Mucosa of descending colon (tissue), 3 donors: ENCODE results near the gene CACNA2D3. TPM values are rescaled to one million over a fixed set of nuclear protein-coding genes. Genes with fewer than 3 reads are reported as not detected.

Experiments used
- ATAC-seq: fragments of 200-7000 bp; cut with Tn5 transposase; one replicate; pipeline ENCODE4 v1.9.1; 2020; ENCODE audit warnings: mild to moderate bottlenecking, moderate library complexity
- DNase-seq, 3 donors: peaks; one replicate each; pipeline ENCODE4 v3.0.0-alpha.2; 2020
- H3K36me3 ChIP-seq: fragments of 200-600 bp; one replicate; pipeline ENCODE4 v1.8.0; 2021; ENCODE audit warnings: low read depth, mild to moderate bottlenecking
- H3K4me1 ChIP-seq: fragments of 200-600 bp; one replicate; pipeline ENCODE4 v1.8.0; 2021; ENCODE audit warnings: low read depth, mild to moderate bottlenecking
- H3K4me3 ChIP-seq: fragments of 200-600 bp; one replicate; pipeline ENCODE4 v1.8.0; 2021; ENCODE audit warnings: mild to moderate bottlenecking
- H3K9me3 ChIP-seq: fragments of 200-600 bp; one replicate; pipeline ENCODE4 v1.8.0; 2021; ENCODE audit warnings: mild to moderate bottlenecking
- intact Hi-C, 2 donors: fragments of 100-400 bp; cut with DNase I in 1 of 2; cut with micrococcal nuclease in 1 of 2; formaldehyde crosslinking; loops; one replicate each; pipeline versions ENCODE4 v1.11.0 to v1.11.1; 2022; cut with DNase I, micrococcal nuclease
- total RNA-seq, 3 donors: library from RNA; stranded (reverse); fragmentation: NEBNext Ultra II Directional in 2 of 3; extraction: Animal tissue kit (Norgen Biotek cat#: 25700) in 2 of 3; gene quantifications; one replicate each; pipeline versions ENCODE4 v1.2.1 to v1.2.4, GENCODE V29; 2021 to 2023
- TF ChIP-seq, protein P1 (sequence below): fragments of 200-600 bp; IDR thresholded peaks from one replicate; pipeline ENCODE4 v1.8.0; 2022; ENCODE audit warnings: antibody characterized with exemption, mild to moderate bottlenecking
- donor health status: DM: no; HTN: no; CAD: no; lungs with moderate emphysema.
- donor health status: DM: no; HTN: no; CAD: no.
- donor health status: DM: no; HTN: yes; CAD: no.

The CACNA2D3 gene
- total RNA-seq, 3 donors from 2014 or later = 0.34 to 3.5 (median 0.55) TPM

DNA sequence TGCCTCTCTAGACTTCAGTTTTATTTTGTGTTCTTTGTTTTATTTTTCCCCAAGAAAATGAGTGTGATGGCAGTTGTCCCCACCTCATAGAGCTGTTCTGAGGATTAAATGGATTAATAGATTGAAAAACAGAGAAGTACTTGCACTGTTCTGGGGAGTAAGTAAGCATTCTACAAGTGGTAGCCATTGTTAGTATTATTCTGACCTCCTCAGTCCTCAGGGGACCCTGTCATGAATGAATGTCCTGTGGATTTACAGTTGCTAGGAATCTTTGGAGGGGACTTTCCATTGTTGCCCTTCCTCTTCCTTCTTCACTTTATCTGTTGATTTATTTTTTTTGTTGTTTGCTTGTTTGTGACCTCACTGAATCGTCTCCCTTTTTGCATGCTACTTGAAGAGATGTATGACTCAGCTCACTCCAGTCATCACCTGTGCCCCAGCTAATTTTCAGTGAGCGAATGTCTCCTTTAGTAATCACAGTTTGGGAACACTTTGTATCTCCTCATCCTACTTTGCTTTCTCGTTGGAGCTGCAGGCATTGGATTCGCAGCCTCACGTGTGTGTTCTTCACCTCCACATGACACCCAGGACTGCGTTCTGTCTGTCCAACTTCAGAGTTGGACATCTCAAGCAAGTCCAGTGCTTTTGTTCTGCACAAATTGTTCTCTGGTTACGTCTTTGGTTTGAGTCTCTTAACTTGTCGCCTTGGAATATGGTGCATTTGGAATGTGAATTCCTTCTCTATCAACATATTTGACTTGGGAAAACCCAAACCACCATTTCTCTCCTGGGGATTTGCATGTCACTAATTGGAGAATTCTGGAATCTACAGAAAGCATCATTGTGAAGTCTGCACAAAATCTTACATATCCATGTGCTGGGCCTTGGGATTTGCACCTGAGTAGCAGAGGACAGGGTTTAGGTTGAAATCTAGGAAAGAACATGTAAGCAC is 751.0 kb downstream of the CACNA2D3 start:
- DNase-seq (no peak), ATAC-seq (no peak)
- Histone ChIP-seq H3K4me3 (no peak overlapping the region), H3K36me3 (no peaks in the 10 kb centered on the region), H3K9me3 (no peaks in the 10 kb centered on the region), H3K4me1 (no peaks in the 10 kb centered on the region)
- intact Hi-C loops = no loop called here
- TF ChIP-seq, protein P1, sequence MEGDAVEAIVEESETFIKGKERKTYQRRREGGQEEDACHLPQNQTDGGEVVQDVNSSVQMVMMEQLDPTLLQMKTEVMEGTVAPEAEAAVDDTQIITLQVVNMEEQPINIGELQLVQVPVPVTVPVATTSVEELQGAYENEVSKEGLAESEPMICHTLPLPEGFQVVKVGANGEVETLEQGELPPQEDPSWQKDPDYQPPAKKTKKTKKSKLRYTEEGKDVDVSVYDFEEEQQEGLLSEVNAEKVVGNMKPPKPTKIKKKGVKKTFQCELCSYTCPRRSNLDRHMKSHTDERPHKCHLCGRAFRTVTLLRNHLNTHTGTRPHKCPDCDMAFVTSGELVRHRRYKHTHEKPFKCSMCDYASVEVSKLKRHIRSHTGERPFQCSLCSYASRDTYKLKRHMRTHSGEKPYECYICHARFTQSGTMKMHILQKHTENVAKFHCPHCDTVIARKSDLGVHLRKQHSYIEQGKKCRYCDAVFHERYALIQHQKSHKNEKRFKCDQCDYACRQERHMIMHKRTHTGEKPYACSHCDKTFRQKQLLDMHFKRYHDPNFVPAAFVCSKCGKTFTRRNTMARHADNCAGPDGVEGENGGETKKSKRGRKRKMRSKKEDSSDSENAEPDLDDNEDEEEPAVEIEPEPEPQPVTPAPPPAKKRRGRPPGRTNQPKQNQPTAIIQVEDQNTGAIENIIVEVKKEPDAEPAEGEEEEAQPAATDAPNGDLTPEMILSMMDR = no peak

DNA sequence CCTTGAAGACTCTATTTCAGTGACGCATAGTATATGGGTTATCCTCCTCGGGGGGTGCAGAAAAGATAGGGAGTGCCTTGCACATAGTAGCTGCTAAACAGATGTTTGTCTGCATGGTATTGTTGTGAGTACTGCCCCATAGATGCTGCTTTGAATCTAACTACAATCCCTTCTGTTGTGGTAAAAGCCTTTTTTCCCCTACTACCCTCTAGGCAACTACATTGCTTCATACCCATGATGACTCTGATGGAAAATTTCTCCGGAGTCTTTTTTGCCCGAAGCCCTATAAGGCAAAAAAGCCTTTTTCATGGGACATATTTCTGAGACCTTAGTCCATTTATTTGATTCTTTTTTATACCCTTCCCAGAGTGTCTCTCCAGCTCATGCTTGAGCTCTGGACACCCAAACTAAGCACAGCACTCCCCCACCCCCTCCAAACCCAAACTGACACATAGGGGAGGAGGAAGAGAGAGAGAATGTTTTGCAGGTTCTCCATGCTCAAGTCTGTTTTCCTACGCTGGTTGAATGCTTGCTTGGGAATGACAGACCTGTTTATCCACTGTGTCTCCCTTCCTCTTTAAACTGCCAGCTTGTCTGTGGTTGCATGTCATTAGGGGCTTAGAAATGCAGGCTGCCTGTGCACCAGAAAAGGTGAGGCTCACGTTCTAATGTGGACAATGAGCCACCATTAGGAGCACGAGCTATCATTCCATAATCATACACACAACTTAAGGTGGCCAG is 752.6 kb downstream of the CACNA2D3 start:
- Histone ChIP-seq H3K4me3 (no peak overlapping the region), H3K36me3 (no peaks in the 10 kb centered on the region), H3K4me1 (no peaks in the 10 kb centered on the region), H3K9me3 (no peaks in the 10 kb centered on the region)
- intact Hi-C loops = no loop called here
- no peak for DNase-seq
- TF ChIP-seq, protein P1 = no peak
- no peak for ATAC-seq

DNA sequence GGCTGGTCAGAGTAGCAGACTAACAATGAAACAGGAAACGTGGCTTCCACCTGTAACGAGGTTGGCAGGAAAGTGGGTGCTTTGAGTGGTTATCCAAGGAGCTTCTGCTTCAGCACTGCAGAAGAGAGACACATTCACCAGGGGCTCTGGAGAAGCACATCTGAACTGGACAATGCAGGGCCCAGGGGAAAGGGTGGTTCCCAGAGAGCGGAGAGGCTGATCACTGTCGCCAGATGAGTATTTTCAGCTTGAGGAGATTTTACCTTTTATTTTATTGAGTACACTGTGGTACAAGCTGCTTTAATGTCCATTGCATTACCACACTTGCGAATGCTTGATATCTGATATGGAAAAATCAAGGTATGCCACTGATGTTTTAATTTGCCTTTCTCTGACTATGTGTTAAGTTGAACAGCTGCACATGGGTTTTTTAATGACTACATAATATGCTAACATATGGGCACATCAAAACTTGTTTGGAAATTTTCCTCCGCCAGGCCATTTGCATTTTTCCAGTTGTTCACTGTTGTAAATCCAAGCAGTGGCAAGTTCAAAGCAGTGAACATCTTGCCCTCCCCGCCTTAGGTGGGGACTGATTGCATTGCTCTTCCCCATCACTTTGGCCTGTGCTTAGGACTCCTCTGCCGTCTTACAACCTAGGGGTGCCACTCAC is 753.4 kb downstream of the CACNA2D3 start:
- DNase-seq = no peak
- no peak for ATAC-seq
- H3K4me3 ChIP-seq = no peak overlapping the region
- H3K9me3 ChIP-seq = no peaks in the 10 kb centered on the region
- H3K36me3 ChIP-seq = no peaks in the 10 kb centered on the region
- intact Hi-C loops = no loop called here
- H3K4me1 ChIP-seq = no peaks in the 10 kb centered on the region
- TF ChIP-seq, protein P1 = no peak

DNA sequence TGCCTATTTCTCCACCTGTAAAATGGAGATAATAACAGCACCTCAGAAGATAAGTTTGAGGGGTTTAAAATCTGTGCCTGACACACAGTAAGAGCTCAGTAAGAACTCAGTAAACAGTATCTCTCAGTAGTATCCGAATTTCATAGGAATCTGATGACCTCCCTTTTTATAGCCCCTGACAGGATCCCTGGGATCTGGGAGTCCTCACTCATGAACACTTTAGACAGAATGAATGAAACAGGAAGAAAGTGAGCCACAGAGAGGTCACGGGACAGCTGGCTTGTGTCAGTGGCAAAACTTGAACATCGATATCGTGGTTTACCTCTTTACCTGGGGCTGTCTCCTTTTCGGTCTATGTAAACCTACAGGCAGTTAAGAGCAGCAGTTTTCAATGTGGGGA is 754.3 kb downstream of the CACNA2D3 start:
- intact Hi-C loops = no loop called here
- H3K9me3 ChIP-seq = no peaks in the 10 kb centered on the region
- DNase-seq = no peak
- TF ChIP-seq, protein P1 = no peak
- H3K4me1 ChIP-seq = no peaks in the 10 kb centered on the region
- H3K4me3 ChIP-seq = no peak overlapping the region
- H3K36me3 ChIP-seq = no peaks in the 10 kb centered on the region
- no peak for ATAC-seq

DNA sequence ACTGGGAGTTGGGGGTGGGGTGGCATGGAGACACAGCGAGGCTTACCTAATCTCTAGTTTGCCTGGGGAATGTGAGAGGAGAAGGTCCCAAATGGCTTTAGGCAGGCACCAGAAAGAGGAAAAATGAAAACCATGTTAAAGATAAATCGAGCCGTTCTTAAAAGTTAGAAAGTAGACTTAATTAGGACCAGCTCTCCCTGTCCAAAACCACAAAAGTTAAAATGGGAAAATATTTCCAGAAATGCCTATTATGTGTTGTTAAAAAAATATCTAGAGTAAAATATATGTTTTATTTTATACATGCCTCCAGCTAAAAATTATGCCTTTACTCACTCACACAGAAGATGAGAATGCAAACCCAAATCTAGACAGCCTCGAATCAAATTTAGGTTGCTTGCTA is 755.4 kb downstream of the CACNA2D3 start:
- Histone ChIP-seq H3K4me3 (no peak overlapping the region), H3K36me3 (no peaks in the 10 kb centered on the region), H3K9me3 (no peaks in the 10 kb centered on the region), H3K4me1 (no peaks in the 10 kb centered on the region)
- TF ChIP-seq, protein P1 = no peak
- intact Hi-C loops = no loop called here
- no peak for ATAC-seq
- DNase-seq = no peak
